Endothelial cell of hepatic sinusoid (primary cell): Measurements from ENCODE around the gene COX6B1.
"Not testable (repeated sequence)": the region's sequence is repeated elsewhere in the genome, so short reads cannot be mapped to it uniquely, and the experiment has no call there.

Experiments
- in situ Hi-C: cut with HindIII; loops from 2 replicates; pipeline ENCODE4 v1.10.0; 2017; ENCODE audit warnings: low sequenced_read_pairs

The COX6B1 gene, protein sequence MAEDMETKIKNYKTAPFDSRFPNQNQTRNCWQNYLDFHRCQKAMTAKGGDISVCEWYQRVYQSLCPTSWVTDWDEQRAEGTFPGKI

GRCh38 chr19:35648017-35648961, at the start of gene COX6B1:
Gene COX6B1, plus strand, starts transcription at chr19:35648323. Its CDS starts 2,921 bp downstream, at chr19:35651244.
- in situ Hi-C loops = no loop called here

DNA sequence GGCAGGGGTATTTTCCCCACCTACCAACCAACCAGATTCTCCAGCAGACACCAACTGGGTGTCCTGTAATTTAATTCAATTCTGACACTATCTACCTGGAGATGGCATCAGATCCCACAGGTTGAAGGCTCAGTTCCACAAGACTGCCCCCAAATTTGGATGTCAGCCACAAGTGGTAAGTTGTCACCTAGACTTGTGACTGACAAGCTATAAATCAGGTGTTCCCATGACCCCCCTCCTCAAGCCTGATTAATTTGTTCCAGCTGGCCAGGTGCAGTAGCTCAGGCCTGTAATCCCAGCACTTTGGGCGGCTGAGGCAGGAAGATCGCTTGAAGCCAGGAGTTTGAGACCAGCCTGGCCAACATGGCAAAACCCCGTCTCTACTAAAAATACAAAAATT, 46.2 kb upstream of the COX6B1 start:
- in situ Hi-C loops = no loop called here

- in situ Hi-C loops = not testable (repeated sequence)
These were observed 43.7 kb upstream of the COX6B1 start for GRCh38 chr19:35604436-35604835.

DNA sequence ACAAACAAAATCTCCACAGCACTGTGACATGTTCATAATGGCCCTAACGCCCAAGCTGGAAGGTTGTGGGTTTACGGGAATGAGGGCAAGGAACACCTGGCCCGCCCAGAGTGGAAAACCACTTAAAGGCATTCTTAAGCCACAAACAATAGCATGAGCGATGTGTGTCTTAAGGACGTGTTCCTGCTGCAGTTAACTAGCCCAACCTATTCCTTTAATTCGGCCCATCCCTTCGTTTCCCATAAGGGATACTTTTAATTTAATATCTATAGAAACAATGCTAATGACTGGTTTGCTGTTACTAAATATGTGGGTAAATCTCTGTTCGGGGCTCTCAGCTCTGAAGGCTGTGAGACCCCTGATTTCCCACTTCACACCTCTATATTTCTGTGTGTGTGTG, 41.0 kb upstream of the COX6B1 start:
- in situ Hi-C loops = loop anchor here (5.0 kb wide), 1 partner anchor 50 kb away; no protein-coding TSS in a partner anchor

- in situ Hi-C loops = loop anchor here (5.0 kb wide), 1 partner anchor 50 kb away; no protein-coding TSS in a partner anchor
These were observed 40.5 kb upstream of the COX6B1 start for GRCh38 chr19:35607661-35608060.

GRCh38 chr19:35608251-35608650, 39.9 kb upstream of the COX6B1 start:
- in situ Hi-C loops = loop anchor here (5.0 kb wide), 1 partner anchor 51 kb away; no protein-coding TSS in a partner anchor

GRCh38 chr19:35609851-35610353, 38.2 kb upstream of the COX6B1 start:
- in situ Hi-C loops = loop anchor here (5.0 kb wide), 1 partner anchor 53 kb away; no protein-coding TSS in a partner anchor

DNA sequence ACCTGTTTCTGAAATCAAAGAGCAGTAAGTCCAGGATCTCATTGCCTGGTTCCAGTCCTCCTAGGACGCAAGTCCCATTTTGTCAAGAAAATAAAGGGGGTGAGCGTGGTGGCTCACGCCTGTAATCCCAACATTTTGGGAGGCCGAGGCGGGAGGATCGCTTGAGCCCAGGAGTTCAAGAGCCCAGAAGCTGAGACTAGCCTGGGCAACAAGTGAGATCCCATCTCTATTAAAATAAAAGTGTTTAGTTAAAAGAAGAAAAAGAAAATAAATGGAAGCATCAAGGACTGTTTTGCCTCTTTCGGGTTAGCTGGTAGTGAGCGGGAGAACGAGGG, 35.9 kb upstream of the COX6B1 start:
- in situ Hi-C loops = no loop called here

- in situ Hi-C loops = no loop called here
These were observed 35.4 kb upstream of the COX6B1 start, which contains the start of gene HAUS5 for GRCh38 chr19:35612559-35613321. Gene HAUS5, plus strand, starts transcription at chr19:35612735. Its CDS starts 60 bp downstream, at chr19:35612795.

DNA sequence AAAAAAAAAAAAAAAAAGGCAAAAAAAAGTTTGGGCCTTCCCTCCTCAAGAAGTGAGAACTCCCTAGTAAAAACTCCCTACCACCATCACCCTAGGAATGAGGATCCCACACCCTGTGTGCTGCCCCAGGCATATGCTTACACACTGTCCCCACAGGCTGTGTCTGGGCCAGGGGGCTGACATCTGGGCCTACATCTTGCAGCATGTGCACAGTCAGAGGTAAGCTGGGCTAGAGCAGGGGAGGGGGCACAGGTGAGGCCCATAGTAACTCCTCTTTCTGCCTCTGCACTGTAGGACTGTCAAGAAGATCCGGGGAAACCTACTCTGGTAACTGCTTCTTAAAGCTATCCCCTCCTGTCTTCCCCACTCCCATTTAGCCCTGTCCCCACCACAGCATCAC, 34.5 kb upstream of the COX6B1 start:
- in situ Hi-C loops = no loop called here

DNA sequence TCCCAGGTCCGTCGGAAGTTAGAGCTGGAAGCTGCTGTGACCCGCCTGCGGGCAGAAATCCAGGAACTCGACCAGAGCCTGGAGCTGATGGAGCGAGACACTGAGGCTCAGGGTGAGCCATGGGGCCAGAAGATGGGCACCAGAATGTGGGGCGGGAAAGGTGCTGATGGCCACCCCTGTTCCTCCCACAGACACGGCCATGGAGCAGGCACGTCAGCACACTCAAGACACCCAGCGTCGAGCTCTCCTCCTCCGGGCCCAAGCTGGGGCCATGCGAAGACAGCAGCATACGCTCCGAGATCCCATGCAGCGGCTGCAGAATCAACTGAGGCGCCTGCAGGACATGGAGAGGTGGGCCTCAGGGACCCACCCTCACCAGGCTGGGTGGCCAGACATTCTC, 33.1 kb upstream of the COX6B1 start:
- in situ Hi-C loops = no loop called here

- in situ Hi-C loops = no loop called here
These were observed 29.3 kb upstream of the COX6B1 start for GRCh38 chr19:35618857-35619256.

DNA sequence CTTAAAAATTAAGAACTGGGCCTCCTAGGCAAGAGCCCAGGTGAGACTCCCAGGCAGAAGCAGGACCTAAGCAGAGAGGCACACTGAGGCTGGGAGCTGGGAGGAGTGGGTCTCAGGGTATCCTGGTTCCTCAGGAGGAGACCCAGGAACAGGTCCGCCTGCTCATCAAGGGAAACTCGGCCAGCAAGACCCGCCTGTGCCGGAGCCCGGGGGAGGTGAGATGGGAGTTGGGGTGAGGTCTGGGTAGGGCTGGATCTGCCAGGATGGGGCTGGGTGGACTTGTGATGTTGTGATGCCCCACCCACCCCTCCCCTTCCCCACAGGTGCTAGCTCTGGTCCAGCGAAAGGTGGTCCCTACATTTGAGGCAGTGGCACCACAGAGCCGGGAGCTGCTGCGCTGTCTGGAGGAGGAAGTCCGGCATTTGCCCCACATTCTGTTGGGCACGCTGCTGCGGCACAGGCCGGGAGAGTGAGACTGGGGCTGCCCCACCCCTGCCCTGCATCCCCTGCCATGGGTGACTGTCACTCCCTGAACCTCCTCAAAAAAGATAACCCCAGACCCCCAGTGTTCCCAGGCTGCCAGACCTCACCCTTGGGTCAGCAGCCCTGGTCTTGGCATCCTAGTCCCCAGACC, 28.7 kb upstream of the COX6B1 start:
- in situ Hi-C loops = no loop called here

- in situ Hi-C loops = no loop called here
These were observed 28.1 kb upstream of the COX6B1 start for GRCh38 chr19:35620001-35620400.

- in situ Hi-C loops = no loop called here
These were observed 26.4 kb upstream of the COX6B1 start for GRCh38 chr19:35621708-35622107.

DNA sequence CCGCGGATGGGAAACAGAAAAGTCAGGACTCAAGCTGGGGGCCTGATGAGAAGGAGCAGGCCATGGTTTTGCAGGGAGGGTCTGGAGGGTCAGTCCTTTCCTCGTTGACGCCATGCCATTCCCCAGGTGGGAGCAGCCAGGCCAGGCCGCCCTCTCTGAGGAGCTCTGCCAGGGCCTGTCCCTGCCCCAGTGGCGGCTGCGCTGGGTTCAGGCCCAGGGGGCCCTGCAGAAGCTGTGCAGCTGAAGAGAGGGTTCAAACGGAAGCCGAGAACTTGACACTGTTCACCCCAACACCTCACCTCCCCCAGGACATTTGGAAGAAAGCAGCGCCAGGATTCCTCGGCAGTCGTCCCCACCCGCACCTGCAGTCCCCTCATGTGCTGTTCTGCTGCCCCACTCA, 25.4 kb upstream of the COX6B1 start:
- in situ Hi-C loops = no loop called here

GRCh38 chr19:35623327-35624010, 24.7 kb upstream of the COX6B1 start:
- in situ Hi-C loops = no loop called here

DNA sequence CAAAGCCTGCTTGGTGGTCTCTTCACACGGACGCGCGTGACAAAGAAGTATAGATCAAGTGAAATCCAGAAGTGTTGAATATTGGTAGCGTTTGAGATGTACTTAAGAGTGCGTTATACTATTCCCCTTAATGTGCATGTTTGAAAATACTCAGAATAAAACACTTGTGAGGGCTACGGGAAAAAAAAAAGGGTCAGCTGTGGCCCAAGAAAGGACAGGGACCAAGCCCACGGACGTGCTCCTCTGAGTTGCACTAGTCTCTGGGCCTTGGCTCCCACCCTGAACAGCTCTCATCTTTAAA, 19.9 kb upstream of the COX6B1 start:
- in situ Hi-C loops = no loop called here

- in situ Hi-C loops = no loop called here
These were observed 19.4 kb upstream of the COX6B1 start, which contains the start of gene RBM42 for GRCh38 chr19:35628565-35629331. Gene RBM42, plus strand, starts transcription at chr19:35629036. Its CDS starts 118 bp downstream, at chr19:35629154.

DNA sequence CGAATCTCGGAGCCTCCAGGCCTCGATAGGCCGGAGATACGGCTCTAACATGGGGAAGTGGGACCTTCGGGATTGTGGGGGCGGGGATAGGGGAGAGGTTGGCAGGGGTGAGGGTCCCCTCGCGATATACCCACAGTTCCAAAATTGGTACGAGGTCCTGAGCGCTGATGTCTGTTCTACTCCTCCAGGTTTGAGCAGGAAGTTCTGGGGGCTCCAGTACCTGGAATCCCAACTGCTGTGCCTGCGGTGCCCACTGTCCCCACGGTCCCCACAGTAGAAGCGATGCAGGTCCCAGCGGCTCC, 18.8 kb upstream of the COX6B1 start:
- in situ Hi-C loops = no loop called here
